ENCODE measurements around the gene STK31.
A peak's percentile ranks its signal among the peaks of the same experiment; 100 is the strongest.
"Not testable (repeated sequence)": the region's sequence is repeated elsewhere in the genome, so short reads cannot be mapped to it uniquely, and the experiment has no call there.

Gene STK31

GRCh38 chr7:23680414-23681405, 29.3 kb upstream of the STK31 start:
- TF ChIP-seq CSRNP3 (CRISPR knock-in tag; IDR thresholded peaks at IDR 0.05), result no peak
- peak; percentile 97 for TF ChIP-seq SNAI2 (CRISPR knock-in tag; IDR thresholded peaks at IDR 0.05)
- peak; percentile 81 for ATAC-seq

- ATAC-seq, result not testable (repeated sequence)
Measured at GRCh38 chr7:23684041-23684440, 26.0 kb upstream of the STK31 start.

GRCh38 chr7:23685731-23686130, 24.3 kb upstream of the STK31 start:
- TF ChIP-seq TSHZ2 (CRISPR knock-in tag; IDR thresholded peaks at IDR 0.05) (no peak), BACH2 (CRISPR knock-in tag; IDR thresholded peaks at IDR 0.05; ENCODE audit: borderline replicate concordance) (no peak), ZFP30 (CRISPR knock-in tag; IDR thresholded peaks at IDR 0.05) (no peak), CREB5 (CRISPR knock-in tag; IDR thresholded peaks at IDR 0.05; ENCODE audit: low read depth) (no peak), TOX (CRISPR knock-in tag; IDR thresholded peaks at IDR 0.05; ENCODE audit: borderline replicate concordance) (no peak), OSR1 (CRISPR knock-in tag; IDR thresholded peaks at IDR 0.05) (no peak), PPARA (CRISPR knock-in tag; IDR thresholded peaks at IDR 0.05; ENCODE audit: borderline replicate concordance) (no peak), ZNF70 (CRISPR knock-in tag; IDR thresholded peaks at IDR 0.05) (no peak), ZNF8 (CRISPR knock-in tag; IDR thresholded peaks at IDR 0.05) (no peak), POU6F1 (CRISPR knock-in tag; IDR thresholded peaks at IDR 0.05; ENCODE audit: borderline replicate concordance, low read depth) (no peak)
- ATAC-seq, result no peak

- no peak; the same call in 2 of the 3 replicates for ATAC-seq
- TF ChIP-seq ZNF8 (CRISPR knock-in tag; IDR thresholded peaks at IDR 0.05), result no peak
- TF ChIP-seq ZFP3 (CRISPR knock-in tag; IDR thresholded peaks at IDR 0.05), result no peak
- TF ChIP-seq GLIS3 (CRISPR knock-in tag; IDR thresholded peaks at IDR 0.05), result no peak
- no peak for TF ChIP-seq CSRNP3 (CRISPR knock-in tag; IDR thresholded peaks at IDR 0.05)
- TF ChIP-seq TSHZ2 (CRISPR knock-in tag; IDR thresholded peaks at IDR 0.05), result no peak
- TF ChIP-seq SNAI2 (CRISPR knock-in tag; IDR thresholded peaks at IDR 0.05), result no peak
- TF ChIP-seq ZNF70 (CRISPR knock-in tag; IDR thresholded peaks at IDR 0.05), result no peak
- no peak for TF ChIP-seq POU6F1 (CRISPR knock-in tag; IDR thresholded peaks at IDR 0.05; ENCODE audit: borderline replicate concordance, low read depth)
- TF ChIP-seq PPARA (CRISPR knock-in tag; IDR thresholded peaks at IDR 0.05; ENCODE audit: borderline replicate concordance), result no peak
- no peak for TF ChIP-seq PATZ1 (CRISPR knock-in tag; IDR thresholded peaks at IDR 0.05; ENCODE audit: borderline replicate concordance)
- TF ChIP-seq ZC3H10 (CRISPR knock-in tag; IDR thresholded peaks at IDR 0.05), result no peak
- TF ChIP-seq TOX (CRISPR knock-in tag; IDR thresholded peaks at IDR 0.05; ENCODE audit: borderline replicate concordance), result no peak
- TF ChIP-seq ARNTL (CRISPR knock-in tag; IDR thresholded peaks at IDR 0.05; ENCODE audit: borderline replicate concordance, low read depth), result no peak
Measured at GRCh38 chr7:23687011-23687410, 23.0 kb upstream of the STK31 start.

Data from SK-N-SH treated with all-trans-retinoic acid at 6 μM for 48 hours (cell line).